Measurements from ENCODE around the gene TRPC4AP. TPM values are rescaled to one million over a fixed set of nuclear protein-coding genes. Genes with fewer than 3 reads are reported as not detected.

The TRPC4AP gene
- polyA plus RNA-seq, 1 donor = 62.0 TPM

DNA sequence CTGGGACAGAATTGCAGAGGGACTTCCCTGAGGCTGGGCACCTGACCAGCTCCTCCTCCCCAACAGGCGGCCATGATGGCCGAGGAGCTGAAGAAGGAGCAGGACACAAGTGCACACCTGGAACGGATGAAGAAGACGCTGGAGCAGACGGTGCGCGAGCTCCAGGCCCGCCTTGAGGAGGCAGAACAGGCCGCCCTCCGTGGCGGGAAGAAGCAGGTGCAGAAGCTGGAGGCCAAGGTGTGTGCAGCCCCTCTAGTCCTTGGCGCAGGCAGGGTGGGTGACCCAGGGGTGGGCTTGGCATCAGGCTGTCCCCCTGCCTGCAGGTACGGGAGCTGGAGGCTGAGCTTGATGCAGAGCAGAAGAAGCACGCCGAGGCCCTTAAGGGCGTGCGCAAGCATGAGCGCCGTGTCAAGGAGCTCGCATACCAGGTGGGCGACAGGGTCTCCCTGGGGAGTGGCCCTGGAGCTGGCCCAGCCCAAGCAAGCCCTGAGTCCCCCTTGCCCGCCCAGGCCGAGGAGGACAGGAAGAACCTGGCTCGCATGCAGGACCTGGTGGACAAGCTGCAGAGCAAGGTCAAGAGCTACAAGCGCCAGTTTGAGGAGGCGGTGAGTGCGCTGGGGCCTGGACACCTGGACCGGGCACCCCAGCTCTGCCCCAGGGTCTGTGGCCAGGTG is 91.5 kb downstream of the TRPC4AP start:
- no peak for DNase-seq

DNA sequence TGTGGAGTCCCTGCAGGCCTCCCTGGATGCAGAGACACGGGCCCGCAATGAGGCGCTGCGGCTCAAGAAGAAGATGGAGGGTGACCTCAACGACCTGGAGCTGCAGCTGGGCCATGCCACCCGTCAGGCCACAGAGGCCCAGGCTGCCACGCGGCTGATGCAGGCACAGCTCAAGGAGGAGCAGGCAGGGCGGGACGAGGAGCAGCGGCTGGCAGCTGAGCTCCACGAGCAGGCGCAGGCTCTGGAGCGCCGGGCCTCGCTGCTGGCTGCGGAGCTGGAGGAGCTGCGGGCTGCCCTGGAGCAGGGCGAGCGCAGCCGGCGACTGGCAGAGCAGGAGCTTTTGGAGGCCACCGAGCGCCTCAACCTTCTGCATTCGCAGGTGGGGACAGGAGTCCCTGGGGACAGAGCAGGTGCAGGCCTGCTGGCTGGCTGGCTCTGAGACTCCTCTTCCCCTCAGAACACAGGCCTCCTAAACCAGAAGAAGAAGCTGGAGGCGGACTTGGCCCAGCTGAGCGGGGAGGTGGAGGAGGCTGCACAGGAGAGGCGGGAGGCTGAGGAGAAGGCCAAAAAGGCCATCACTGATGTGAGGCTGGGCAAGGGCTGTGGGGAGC is 92.2 kb downstream of the TRPC4AP start:
- DNase-seq = no peak

DNA sequence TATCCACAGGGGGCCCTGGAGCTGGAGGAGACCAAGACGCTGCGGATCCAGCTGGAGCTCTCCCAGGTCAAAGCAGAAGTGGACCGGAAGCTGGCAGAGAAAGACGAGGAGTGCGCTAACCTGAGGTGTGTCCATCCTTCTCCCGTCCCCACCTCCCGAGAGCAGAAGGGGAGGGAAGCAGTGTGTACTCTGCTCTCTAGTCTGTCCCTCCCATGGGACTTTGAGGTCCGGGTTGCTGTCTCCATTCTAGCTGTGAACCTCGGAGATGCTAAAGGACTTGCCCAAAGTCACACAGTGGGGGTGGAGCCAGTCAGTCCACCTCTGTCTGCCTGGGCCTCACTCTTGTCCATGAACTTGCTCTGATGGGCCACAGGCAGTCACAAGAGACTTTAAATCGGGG is 92.8 kb downstream of the TRPC4AP start:
- DNase-seq = no peak

DNA sequence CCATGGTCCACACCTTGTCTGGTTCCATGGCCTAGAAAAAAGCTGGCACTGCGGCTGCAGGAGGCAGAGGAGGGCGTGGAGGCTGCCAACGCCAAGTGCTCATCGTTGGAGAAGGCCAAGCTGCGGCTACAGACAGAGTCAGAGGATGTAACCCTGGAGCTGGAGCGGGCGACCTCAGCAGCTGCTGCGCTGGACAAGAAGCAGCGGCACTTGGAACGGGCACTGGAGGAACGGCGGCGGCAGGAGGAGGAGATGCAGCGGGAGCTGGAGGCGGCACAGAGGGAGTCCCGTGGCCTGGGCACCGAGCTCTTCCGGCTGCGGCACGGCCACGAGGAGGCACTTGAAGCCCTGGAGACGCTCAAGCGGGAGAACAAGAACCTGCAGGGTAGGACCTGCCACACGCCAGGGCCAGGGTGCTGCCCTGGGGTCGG is 93.6 kb downstream of the TRPC4AP start:
- DNase-seq = no peak

DNA sequence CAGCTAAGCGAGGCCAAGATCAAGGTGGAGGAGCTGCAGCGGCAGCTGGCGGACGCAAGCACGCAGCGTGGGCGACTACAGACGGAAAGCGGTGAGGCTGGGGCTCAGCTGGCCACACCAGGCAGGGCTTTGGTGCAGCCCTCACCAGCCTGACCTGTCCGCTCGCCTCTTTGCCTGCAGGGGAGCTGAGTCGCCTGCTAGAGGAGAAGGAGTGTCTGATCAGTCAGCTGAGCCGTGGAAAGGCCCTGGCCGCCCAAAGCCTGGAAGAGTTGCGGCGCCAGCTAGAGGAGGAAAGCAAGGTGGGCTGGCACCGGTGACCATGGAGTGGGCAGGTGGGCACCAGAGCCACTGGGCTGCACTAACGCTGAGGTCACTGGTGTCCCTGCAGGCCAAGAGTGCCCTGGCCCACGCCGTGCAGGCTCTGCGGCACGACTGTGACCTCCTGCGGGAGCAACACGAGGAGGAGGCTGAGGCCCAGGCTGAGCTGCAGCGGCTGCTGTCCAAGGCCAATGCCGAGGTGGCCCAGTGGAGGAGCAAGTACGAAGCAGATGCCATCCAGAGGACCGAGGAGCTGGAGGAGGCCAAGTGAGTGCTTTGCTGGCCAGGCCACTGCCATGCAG is 94.2 kb downstream of the TRPC4AP start:
- DNase-seq = no peak

DNA sequence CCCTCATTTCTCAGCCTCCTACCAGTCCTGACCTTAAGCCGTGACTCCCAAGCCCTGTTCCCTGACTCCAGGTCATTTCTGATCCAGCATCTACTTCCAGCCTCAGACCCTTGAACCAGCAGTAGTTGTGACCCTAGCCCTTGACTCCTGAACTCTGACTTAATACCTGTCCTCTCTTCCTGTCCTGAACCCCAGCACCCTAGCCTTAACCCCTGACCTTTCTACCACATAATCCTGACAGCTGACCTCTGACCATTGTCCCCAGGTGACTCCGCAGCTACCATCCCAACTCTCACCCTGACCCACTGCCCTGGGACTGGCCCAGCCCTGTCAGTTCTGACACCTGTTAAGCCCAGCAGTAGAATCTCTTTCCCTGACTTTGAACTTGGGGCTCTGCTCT is 94.8 kb downstream of the TRPC4AP start:
- no peak for DNase-seq

DNA sequence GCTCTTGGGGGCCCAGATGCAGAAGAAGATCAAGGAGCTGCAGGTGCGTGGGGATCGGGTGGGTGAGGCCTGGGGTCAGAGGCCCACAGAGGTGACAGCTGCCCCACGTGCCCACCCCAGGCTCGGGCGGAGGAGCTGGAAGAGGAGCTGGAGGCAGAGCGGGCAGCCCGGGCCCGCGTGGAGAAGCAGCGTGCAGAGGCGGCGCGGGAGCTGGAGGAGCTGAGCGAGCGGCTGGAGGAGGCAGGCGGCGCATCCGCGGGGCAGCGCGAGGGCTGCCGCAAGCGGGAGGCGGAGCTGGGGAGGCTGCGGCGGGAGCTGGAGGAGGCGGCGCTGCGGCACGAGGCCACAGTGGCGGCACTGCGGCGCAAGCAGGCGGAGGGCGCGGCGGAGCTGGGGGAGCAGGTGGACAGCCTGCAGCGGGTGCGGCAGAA is 95.5 kb downstream of the TRPC4AP start:
- peak; percentile 54 for DNase-seq

DNA sequence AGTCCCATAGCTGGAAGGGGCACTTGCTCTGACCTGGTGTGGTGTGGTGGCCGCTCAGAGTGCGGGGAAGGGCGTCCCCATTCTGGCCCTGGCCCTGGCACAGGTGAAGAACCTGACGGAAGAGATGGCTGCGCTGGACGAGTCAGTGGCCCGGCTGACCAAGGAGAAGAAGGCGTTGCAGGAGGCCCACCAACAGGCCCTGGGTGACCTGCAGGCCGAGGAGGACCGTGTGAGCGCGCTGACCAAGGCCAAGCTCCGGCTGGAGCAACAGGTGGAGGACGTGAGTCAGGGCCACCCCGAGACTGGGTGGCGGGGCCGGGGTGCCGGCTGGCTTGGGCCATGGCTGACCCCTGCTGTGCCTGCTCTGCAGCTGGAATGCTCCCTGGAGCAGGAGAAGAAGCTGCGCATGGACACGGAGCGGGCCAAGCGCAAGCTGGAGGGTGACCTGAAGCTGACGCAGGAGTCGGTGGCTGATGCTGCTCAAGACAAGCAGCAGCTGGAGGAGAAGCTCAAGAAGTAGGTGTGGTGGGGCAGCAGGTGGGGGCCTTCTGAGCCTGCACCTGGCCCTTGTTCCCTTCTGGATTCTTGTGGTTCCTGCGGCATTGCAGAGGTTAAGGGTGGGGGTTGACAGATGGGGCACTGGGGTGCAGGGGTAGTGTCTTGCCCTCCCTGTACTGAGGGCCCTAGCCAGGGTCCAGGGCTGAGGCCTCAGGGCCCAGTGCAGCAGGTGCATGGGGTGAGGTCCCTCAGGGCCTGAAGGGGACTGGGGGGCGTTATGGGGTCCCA is 96.2 kb downstream of the TRPC4AP start:
- DNase-seq = no peak

DNA sequence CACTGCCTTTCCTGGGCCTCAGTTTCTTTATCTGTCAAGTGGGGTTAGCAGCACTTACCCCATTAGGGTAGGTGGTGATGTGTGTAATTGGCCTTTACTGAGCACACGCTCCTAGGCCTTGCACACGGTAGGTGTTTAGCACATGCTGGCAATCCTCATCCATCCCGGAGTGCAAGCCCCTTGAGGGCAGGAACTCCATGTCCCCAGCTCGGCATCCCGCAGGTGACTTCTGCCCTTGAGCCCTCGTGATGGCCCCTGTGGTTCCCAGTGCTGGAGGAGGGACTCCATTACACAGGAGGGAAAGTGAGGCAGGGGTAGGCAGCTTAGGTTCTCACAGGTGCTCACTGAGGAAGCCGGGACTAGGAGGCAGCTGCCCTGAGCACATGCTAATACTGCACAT is 96.9 kb downstream of the TRPC4AP start:
- DNase-seq = no peak

DNA sequence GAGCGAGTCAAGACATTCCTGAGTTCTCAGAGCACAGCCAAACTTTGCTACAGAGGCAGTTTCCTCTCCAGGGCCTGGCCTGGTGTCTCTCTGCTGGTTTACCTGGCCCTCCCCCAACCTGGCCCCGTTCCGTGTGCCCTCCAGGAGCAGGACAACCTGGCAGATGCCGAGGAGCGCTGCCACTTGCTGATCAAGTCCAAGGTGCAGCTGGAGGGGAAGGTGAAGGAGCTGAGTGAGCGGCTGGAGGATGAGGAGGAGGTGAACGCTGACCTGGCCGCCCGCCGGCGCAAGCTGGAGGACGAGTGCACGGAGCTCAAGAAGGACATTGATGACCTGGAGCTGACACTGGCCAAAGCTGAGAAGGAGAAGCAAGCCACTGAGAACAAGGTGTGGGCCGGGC is 97.4 kb downstream of the TRPC4AP start:
- DNase-seq = no peak

DNA sequence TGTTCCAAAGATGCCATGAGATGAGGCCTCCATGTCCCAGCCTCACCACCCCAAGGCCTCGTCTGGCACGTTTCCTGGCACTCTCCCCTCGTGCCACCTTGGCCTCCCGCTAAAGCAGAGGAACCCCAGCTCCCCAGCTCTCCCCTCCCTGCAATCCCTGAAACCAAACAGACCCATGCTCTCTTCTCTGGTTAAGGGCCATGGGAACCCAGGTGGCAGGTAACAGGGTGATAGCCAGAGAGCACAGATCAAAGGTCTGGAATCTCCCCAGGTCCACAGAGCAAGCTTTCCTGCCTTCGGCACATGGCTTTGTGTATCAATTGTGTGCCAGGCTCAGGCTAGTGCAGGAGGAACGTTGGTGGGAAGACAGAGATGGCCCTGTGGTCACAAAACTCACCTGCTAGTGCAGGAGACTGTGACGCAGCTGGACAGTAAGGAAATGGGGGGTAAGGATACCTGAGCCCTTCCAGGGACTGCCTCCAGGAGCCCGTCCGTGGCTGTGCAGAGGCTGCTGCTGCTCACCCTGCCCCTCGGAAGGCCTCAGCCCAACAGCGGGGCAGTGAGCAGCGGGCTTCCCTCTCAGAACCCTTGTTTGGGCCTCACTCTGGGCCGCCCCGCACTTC is 98.0 kb downstream of the TRPC4AP start:
- DNase-seq = no peak

DNA sequence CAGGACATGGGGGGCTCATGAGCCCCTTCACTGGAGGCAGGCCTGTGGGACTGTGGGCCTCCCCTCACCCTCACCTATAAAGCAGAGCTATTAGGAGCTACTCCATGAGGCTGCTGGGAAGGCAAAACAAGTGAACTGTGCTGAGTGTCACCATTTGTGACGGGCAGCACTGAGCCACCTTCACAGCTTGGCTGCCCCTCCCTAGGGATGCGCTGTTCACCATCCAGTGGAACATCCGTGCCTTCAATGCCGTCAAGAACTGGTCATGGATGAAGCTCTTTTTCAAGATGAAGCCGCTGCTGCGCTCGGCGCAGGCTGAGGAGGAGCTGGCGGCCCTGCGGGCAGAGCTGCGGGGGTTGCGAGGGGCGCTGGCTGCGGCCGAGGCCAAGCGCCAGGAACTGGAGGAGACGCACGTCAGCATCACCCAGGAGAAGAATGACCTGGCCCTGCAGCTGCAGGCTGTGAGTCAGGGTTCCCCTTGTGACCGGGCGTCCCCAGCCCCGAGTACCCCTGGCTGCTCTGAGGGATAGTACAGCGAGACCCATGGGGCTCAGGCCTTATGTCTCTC is 98.6 kb downstream of the TRPC4AP start:
- no peak for DNase-seq

DNA sequence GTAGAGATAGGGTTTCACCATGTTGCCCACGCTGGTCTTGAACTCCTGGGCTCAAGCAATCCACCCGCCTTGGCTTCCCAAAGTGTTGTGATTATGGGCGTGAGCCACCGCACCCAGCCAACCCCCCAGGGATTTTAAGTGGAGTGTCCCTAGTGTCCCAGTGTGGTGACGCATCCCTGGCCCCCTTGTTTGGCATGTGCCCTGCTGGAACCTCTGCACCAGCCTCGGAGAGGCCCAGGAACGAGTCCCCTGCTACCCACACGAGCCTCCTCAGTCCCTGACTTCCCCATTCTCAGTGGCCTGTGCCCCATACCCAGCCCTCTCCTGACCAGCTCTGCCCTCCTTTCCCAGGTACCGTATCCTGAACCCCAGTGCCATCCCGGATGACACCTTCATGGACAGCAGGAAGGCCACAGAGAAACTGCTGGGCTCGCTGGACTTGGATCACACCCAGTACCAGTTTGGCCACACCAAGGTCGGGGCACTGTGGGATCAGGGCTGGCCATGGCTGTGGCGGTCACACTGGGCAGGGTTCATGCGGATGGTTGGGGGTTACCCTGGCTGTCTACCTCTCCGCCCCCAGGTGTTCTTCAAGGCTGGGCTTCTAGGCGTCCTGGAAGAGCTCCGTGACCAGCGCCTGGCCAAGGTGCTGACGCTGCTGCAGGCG is 99.7 kb downstream of the TRPC4AP start:
- DNase-seq = no peak

DNA sequence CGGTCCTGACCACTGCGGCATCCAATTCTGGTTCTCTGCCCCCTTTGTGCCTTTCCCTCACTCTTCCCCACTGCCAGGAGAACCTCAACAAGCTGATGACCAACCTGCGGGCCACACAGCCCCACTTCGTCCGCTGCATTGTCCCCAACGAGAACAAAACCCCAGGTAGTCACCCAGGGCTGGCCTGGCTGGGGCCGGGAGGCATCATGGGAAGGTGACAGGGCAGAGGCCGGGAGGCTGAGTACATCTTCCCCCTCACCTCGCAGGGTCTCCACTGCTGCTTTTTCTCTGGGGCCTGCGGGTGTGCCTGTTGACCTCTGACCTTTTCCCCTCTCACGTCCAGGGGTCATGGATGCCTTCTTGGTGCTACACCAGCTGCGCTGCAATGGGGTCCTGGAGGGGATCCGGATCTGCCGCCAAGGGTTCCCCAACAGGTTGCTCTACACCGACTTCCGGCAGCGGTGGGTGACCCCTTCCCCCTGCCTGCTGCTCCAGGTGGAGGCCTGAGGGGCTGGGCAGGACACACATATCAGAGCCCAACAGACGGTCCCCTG is 101.9 kb downstream of the TRPC4AP start:
- DNase-seq = no peak

DNA sequence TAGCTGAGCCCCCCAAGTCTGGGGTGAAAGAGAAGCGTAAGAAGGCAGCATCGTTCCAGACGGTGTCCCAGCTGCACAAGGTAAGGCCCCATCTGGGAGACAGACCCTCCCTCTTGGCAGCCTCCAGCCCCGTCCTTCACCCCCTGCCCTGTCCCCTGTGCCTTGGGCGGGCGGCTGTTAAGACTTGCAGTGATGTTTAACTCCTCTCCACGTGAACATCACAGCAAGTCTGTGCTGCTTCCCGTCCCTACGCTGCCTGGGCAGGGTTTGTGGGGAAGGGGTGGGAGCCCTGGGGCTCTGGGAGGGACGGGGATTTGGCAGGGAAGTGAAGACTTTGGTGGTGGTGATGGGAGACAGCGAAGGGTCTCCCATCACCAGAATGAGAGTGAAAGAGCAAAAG is 102.4 kb downstream of the TRPC4AP start:
- no peak for DNase-seq

DNA sequence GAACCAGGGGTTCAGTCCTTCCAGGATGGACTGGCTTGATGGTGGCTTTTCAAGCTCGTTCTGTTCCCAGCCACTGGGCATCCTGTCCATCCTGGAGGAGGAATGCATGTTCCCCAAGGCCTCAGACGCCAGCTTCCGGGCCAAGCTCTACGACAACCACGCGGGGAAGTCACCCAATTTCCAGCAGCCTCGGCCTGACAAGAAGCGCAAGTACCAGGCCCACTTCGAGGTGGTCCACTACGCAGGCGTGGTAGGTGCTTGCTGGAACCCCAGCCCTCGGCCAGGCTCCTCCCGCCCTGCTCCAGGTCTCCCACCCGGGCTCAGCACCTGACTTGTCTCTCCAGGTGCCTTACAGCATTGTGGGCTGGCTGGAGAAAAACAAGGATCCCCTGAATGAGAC is 102.9 kb downstream of the TRPC4AP start:
- no peak for DNase-seq

DNA sequence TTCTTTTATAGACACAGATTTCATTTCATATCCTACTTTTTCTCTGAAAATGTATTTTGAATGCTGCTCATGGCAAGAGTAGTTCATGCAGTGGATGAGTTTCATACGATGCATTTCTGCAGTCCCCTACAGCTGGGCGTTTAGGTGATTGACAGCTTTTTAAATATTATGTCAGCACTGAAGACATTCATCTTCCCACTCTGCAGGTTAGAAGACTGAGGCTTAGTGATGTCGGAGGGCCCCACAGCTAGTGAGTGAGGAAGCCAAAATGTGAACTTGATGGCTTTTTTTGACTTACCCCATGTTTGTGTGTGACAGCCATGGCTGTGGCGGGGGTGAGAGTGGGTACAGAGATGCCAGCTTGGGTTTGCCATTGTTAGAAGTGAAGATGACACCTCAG is 103.5 kb downstream of the TRPC4AP start:
- no peak for DNase-seq

DNA sequence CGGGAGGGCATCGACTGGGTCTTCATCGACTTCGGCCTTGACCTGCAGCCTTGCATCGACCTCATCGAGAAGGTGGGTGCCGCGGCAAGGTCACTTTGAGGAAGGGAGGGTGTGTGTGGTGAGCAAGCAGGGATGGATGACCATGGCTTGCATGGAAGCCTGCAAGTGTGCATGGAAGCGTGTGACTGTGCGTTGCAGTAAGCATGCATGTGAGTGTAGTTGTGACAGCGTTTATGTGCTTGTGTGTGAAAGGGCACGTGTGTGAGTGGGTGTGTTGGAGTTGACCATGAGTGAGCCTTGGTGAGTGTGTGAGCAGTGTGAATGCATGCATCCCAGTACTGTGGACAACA is 104.4 kb downstream of the TRPC4AP start:
- DNase-seq = no peak

DNA sequence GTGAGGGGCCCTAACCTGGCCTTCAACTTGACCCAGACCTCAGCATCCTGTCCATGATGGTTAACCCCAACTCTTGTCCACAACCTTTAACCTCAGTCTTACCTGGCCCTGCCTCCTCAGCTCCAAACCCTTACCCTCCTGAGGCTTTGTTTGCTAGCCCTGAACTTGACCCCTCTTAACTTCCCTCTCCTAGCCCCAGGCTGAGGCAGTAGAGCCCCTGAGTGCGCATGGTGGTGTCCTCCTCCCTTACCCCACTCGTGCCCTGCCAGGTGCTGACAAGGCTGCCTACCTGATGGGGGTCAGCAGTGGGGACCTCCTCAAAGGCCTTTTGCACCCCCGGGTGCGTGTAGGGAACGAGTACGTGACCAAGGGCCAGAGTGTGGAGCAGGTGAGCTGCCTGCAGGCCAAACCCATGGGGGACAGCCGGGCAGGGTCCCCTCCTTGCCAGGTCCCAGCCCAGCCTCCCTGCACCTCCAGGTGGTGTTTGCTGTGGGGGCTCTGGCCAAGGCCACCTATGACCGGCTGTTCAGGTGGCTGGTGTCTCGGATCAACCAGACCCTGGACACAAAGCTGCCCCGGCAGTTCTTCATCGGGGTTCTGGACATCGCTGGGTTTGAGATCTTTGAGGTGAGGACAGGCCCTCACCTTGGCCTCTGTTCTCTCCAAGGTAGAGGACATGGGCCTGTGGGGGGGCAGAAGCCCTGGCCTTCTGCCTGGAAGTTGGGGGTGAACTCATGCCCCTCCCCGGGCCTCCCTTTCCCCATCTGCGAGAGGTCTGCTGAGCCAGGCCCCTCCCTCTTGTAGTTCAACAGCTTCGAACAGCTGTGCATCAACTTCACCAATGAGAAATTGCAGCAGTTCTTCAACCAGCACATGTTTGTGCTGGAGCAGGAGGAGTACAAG is 105.1 kb downstream of the TRPC4AP start:
- no peak for DNase-seq
